Measurements from ENCODE around the gene PRICKLE4.
A peak's percentile ranks its signal among the peaks of the same experiment; 100 is the strongest.

Gene PRICKLE4, protein sequence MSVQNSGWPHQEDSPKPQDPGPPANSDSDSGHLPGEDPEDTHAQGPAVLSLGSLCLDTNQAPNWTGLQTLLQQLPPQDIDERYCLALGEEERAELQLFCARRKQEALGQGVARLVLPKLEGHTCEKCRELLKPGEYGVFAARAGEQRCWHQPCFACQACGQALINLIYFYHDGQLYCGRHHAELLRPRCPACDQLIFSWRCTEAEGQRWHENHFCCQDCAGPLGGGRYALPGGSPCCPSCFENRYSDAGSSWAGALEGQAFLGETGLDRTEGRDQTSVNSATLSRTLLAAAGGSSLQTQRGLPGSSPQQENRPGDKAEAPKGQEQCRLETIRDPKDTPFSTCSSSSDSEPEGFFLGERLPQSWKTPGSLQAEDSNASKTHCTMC

DNA sequence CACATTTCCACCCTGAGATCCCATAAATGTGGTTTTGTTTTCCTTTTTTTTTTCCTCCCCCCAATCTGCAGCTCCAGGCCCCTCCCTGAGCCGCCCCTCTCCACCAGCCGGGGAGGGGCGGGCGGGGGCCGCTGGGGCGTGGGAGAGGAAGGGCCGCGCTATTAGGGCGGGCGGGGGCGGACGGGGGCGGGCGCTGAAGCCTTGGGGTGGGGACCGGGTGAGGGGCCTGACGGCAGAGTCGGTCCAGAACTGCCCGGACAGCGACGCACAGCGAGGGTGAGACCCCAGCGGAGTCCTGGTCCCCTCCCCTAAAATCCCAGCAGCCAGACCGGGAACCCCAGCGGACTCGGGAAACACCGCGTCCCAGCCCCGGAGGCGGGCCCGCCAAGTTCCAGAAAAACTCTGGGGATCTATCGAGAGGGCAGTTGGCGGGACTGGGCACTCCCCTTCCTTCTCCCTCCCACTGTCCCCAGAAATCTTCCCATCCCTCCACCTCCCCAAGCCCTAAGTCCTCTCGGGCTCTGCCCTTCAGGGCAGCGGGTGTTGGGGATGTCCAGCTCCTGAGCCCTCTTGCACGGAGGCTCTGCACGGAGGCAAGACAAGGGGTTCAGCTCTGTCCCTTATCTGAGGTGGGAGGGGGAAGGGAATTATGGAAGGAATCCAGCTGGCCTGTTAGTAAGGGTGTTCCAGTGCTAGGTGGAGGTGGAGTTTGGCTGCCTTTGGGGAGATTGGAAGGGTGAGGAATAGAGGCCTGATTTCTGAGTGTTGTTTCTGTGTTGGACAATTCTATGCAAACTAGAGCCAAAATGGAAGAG is at the start of gene PRICKLE4:
Gene PRICKLE4 (plus strand): TSS at position 232 of the 815 bp plus-strand sequence. CDS start 2,692 bp downstream, outside the sequence.
- no peak for DNase-seq
- in situ Hi-C loops (cut with MboI; ENCODE audit: low pct_unique_long_range_greater_than_20kb, low sequenced_read_pairs), result loop anchor here (10.0 kb wide), 1 partner anchor 264 kb away; no protein-coding TSS in a partner anchor

DNA sequence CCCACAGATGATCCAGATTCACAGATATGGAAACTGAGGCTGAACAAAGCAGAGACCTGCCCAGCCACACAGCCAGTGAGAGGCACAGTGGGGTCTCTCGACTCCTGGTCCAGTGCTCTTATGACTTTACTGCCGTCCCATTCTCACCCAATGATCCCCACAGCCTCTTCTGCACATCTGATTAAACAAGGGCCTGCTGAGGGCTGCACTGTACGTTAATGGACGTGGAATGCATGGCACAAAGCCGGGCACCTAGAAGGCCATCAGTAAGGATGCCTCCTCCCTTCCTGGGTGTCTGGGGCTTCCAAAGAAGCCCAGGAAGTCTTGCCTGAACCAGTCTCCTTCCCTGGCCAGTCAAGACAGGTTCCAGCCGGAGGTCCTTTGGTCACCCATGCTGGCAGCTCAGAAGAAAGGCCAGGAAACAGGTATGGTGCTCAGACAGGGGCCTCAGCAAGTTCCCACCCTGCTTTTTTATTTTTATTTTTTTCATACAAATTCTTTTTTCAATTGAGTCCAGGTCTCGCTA is 49.0 kb upstream of the PRICKLE4 start:
- in situ Hi-C loops (cut with MboI; ENCODE audit: low pct_unique_long_range_greater_than_20kb, low sequenced_read_pairs), result no loop called here
- DNase-seq, result no peak

DNA sequence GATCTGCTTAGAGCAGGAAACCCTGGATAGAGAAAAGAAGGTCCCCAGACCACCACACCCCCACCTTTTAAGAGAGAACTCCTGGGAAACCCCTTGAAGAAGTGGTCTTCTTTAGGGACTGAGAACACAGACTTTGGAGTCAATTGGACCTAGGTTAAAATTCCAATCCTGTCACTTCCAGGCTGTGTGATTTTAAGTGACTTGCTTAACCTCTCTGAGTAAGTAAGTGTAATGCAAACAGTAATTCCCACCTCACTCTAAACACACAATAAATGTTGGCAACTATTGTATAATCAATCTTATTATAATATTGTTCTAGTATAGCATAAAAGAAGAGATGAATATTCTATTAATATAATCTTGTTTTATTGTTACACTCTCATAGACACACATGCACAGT is 48.4 kb upstream of the PRICKLE4 start:
- no peak for DNase-seq
- in situ Hi-C loops (cut with MboI; ENCODE audit: low pct_unique_long_range_greater_than_20kb, low sequenced_read_pairs), result no loop called here

DNA sequence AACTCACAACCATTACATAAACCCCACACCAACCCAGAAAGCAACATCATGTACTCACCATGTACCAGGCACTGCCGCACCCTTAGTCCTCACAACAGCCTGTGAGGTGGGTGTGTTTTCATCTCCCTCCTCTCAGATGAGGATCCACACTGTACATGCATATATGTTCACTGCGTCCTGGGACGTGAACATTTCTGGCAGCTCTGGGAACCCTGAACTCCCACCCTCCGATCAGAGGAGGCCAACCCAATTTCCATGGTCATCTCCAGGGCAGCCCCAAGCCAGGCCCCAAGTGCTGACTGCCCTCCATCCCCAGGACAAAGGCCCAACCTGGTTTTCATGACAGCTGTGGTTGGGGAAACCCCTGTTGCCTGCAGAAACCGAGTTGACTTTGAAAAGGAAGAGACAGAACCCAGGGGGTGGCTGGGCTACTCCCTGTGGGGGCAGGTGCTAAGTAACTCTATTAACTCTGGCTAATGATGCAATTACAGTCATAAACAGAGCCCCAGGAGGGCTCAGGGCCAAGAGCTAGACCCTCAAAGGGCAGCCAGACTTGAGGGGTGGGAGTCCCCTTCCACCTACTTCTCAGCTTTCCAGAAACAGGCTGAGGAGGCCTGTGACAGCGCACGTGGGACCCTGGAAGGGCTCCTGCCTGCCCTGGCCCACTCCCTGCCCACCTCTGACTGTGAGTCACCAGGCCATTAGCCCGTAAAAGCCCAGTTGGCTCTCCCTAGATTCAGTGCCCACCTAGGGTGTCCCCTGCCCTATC is 47.8 kb upstream of the PRICKLE4 start:
- in situ Hi-C loops (cut with MboI; ENCODE audit: low pct_unique_long_range_greater_than_20kb, low sequenced_read_pairs), result no loop called here
- no peak for DNase-seq

DNA sequence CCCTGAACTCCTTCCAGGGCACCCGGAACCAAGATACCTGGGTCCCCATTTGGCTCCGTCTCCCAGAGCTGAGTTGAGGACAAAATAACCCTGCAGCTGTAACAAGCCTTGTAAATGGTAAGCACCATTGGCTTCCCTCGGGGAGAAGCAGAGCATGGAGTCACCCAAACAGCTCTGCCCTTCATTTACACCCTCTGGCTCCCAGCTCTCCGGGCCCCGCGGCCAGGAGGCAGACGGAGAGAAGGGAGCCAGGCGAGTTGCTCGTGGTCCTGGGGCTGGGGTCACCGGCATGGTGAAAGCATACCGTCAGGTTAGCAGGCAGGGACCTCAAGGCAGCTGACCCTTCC is 47.2 kb upstream of the PRICKLE4 start:
- in situ Hi-C loops (cut with MboI; ENCODE audit: low pct_unique_long_range_greater_than_20kb, low sequenced_read_pairs), result no loop called here
- DNase-seq, result no peak

DNA sequence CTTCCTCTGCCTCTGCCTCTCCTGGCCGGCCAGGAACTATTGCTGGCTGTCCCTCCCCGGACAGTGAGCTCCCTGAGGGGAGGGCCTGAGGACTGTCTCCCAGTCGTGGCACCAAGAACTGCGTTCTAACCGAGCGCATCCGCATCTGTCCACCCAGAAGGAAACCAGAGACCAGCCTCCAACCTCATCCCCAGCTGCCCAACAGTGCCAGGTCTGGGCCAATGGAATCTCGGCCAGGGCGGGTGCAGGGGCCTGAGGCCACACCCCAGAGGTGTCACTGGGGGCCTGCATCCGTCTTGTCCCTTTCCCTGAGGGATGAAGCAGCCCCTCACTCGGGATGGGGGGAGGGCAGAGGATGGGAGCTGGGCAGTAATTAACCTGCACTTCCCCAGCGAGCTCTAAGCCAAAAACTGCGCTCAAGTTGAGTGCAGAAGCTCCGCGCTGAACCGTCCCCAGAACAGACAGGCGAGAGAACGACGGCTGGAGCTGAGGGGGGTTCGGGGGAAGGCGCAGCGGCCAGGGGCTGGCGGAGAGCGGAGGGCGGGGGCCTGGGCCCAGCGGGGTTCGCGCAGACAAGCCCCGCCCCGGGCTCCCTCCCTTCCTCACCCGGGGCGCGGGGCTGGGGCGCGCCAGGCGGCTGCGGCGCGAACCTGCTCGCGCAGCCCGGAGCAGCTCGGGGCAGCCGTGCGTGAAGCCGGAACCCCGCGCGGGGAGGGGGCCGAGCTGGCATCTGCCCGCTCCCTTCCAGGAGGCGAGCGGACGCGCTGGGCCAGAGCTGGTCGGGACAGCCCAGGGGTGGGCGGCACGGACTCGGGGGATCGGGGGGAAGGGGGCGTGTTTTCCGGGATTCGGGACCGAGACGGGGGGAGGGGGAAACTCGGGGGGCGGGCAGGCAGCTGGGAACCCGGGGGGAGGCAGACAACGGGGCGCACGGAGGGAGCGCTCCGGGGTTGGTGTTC is 46.6 kb upstream of the PRICKLE4 start:
- peak; percentile 67 for DNase-seq
- in situ Hi-C loops (cut with MboI; ENCODE audit: low pct_unique_long_range_greater_than_20kb, low sequenced_read_pairs), result no loop called here

DNA sequence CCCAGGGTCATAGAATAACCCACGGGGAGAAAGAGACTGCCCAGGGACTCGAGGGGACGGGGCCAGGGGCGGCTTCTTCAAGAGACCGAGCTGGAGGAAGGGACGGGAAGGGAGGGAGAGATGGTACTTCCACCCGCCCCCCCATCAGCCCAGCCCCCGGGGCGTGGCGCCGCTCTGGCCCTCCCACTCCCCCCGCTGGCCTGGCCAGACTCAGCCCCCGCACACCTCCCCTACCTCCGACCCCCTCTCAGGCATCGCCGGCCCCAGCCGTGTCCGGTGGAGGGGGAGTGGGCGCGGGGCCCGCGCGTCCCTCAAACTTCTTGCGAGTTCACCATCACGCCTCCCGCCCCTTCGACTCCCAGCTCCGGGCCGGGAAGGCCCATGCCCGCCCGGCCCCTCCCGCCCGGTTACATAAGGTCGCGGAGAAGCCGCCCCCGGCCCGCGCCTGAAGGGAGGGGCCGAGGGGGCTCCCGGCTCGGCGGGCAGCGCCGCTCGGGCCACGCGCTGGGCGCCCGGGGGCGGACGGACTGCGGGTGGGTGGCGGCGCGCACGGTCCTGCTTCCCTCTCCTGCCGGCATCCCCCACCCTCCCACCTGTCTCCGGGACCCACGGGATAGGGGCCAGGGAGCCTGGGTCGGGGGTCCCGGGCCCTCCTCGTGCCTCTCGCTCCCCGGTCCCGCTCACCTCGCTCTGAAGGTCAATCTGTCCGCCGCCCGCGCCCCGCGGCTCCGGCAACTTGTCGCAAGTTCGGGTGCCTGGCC is 45.7 kb upstream of the PRICKLE4 start:
- in situ Hi-C loops (cut with MboI; ENCODE audit: low pct_unique_long_range_greater_than_20kb, low sequenced_read_pairs), result no loop called here
- DNase-seq, result peak; percentile 70

DNA sequence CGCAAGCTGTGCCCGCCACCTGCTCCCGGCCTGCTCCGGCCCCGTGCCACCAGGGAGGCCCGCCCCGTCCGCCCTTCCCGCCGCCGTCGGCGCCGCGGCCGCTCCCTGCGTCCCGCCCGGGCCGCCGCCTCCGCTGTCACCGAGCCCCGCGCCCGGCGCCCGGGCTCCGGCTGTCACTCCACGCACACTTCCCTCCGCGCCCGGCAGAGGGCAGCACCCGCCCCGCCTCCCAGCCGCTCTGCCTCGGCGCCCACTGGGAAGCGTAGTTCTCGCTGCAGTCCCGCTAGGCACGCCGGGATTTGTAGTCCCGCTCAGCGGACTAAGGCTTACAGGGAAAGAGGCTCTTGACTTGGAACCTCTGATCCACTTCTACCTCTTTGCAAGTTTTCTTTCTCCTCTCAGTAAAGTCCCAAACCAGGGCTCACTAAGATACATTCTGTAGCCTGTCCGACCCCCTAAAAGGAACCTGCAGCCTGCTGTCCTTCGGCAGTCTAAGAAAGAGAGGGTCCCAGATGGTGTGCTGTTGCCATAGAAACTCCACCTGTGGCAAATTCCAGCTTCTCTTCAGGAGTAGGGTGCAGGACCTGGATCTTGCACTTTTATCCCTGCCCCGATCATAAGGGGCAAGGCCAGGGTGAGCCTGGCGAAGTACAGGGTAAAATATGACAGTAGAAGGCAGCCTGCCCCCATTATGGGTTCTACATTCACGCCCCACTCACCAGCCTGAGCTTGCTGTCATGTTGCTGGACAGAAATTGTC is 45.0 kb upstream of the PRICKLE4 start, which contains the start of gene TFEB:
Gene TFEB (minus strand): TSS at position 182 of the 759 bp plus-strand sequence. CDS start 44,395 bp downstream, outside the sequence.
- DNase-seq, result peak; percentile 91
- in situ Hi-C loops (cut with MboI; ENCODE audit: low pct_unique_long_range_greater_than_20kb, low sequenced_read_pairs), result no loop called here

DNA sequence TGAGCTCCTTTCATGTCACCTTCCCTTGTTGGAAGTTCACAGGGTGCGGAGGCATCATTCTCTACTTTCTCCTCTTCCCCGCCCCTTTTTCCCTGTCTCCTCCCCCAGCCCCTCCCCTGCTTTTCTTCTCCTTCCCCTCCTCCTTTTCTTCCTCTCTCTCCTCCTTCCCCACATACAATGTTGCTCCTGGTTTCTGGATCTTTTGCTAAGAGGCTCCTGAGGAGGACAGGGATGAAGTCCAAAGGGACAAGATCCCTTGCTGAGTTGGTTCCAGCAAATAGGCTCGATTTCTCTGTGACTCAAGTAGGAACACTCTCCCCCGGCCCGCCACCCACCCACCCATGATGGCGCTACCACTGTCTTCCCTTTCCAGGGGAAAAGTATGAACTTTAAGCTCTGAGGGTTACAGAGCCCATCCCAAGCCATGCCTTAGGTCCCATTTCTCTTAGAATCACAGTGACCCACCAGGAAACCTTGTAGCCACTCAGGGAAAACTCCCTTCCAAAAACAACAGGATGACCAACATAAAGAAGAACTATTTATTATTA is 44.3 kb upstream of the PRICKLE4 start:
- no peak for DNase-seq
- in situ Hi-C loops (cut with MboI; ENCODE audit: low pct_unique_long_range_greater_than_20kb, low sequenced_read_pairs), result no loop called here

DNA sequence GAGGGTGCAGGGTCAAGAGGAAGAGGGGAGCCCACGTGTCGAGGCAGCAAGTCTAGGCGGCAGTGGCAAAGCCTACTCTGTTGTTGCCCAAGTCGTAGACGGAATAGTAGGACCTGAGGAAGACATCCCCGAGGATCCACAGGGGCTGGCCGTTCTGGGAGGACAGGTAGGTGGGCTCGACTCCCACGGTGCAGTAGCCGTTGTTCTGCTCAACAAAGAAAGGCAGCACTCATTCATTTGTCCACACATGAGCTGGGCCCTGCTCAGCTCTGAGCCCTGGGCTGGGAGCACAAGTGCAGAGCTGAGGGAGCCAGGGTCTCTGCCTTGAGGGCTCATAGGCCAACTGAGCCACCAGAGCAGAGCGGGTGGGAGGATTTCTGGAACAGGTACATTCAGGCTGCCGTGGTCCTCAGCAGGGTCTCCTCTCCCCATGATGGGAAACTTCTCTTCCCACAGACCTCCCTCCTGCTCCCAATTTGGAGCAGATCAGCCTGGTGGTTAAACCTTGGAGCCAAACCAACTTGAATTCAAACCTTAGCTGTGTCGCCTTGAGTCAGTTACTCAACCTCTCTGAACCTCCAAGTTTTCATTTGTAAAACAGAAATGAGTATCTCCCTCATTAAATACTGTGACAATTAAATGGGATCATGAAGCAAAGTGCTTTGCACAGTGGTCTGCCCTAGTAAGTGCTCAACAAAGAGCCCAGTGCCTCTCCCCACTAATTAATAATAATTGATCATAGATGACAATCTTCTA is 43.6 kb upstream of the PRICKLE4 start:
- in situ Hi-C loops (cut with MboI; ENCODE audit: low pct_unique_long_range_greater_than_20kb, low sequenced_read_pairs), result no loop called here
- DNase-seq, result no peak

DNA sequence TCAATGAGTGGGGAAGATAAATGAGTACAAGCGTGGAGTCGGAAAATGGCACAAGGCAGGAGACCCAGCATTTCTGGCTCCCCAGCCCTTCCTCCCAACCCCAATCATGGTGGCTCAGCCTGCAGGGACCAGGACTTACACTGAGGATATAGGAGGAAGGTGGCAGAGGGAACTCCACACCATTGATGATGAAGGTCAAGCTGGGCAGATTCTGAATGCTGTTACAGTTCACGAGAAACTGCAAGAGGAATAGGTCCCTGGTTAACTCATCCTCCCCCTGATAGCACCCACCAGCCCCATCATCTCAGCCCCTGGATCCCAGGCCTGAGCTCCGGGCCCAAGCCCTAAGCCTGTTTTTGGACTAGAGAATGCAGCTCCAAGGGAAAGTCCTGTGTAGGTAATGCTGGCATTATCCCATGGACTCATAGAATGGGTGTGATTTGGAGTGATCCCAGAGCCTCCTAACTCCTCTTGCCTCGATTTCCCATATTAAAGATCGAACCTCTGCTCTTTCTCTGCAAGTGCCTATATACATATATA is 42.9 kb upstream of the PRICKLE4 start:
- in situ Hi-C loops (cut with MboI; ENCODE audit: low pct_unique_long_range_greater_than_20kb, low sequenced_read_pairs), result no loop called here
- DNase-seq, result no peak

DNA sequence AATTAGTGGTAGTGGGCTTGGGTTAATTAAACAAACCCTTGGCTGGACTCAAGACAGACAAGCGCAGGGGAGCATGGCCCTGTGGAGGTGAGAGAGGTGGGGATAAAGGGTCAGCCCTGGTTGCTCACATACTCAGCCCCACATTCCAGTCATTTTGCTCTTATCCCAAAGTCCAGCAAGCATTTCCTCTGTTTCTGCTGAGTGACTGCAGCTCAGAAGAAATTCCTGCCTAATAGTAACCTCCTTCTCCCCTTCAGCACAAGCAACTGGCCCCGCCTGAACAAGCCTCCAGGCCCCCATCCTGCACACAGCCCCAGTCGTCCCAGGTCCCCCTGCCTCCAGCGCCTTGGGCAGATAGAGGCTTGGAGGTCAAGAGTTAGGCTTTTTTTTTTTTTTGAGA is 41.5 kb upstream of the PRICKLE4 start:
- no peak for DNase-seq
- in situ Hi-C loops (cut with MboI; ENCODE audit: low pct_unique_long_range_greater_than_20kb, low sequenced_read_pairs), result no loop called here

DNA sequence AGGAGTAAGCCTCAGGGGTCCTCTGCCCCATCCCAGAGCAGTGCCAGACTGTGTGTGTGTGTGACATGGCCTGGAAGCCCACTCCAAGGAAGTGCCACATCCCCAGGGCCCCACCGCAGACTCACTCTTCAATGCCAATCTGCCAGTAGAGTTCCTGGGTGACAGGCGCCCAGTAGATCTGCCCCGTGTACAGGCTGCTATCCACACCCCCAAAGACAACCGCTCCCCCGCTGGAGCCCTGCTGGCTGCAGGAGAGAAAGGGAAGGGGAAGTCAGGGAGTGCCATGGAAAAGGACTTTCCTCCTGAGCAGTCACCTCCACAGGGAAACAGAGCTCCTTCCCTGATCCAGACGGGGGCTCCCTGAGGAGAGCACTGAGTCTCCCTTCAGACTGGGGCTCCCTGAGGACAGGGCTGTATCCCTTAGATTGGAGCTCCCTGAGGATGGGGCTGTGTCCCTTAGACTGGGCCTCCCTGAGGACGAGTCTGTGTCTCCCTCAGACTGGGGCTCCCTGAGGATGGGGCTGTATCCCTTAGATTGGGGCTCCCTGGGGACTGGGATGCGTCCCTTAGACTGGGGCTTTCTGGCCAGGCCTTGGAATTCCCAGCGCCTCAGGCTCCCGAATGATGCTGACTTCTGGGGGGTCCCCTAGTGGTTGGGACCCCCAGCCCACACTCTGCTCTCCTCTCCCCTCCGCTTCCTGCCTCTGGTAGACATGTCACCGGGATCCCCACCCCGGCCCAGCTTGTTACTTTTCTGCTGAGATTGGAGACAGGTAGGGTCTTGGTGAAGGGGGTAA is 40.0 kb upstream of the PRICKLE4 start:
- in situ Hi-C loops (cut with MboI; ENCODE audit: low pct_unique_long_range_greater_than_20kb, low sequenced_read_pairs), result no loop called here
- DNase-seq, result no peak

DNA sequence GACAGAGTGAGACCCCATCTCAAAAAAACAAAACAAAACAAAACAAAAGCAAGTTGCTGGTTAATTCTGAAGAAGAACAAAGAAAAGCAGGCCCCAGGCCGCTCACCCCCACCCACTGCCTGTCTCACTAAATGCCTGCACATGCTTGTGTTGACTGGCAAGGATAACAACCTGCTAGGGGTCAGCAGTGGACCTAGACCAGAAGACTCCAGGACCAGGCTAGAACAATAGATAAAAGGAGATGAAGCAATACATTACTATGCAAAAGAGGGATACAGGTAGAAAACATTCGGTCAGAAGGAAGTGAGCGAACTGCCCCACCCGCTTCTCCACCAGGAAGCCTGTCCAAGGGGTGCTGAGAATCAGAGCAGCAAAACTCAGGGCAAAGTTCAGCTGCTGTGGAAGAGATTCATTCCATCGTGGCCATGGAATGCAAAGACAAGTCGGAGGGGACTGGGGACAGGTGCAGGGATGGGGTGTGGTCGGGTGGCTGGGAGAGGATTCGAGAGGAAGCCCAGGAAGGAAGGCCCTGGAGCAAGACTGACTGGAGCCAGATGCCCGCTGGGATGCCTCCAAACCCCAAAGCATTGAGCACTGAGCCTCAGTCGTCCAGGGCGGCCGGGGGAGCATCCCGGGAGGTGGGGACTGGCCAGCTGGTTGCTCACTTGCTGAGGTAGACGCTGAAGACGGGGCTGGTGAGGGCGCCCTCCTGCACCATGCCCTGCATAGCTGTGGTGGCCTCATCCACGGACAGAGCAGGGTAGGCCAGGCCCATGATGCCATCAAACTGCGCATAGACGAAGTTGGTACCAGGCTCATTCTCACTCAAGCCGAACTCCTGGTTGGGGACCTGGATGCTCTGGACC is 38.7 kb upstream of the PRICKLE4 start:
- no peak for DNase-seq
- in situ Hi-C loops (cut with MboI; ENCODE audit: low pct_unique_long_range_greater_than_20kb, low sequenced_read_pairs), result no loop called here
